ENCODE data around the gene SLC17A3.

Gene SLC17A3

DNA sequence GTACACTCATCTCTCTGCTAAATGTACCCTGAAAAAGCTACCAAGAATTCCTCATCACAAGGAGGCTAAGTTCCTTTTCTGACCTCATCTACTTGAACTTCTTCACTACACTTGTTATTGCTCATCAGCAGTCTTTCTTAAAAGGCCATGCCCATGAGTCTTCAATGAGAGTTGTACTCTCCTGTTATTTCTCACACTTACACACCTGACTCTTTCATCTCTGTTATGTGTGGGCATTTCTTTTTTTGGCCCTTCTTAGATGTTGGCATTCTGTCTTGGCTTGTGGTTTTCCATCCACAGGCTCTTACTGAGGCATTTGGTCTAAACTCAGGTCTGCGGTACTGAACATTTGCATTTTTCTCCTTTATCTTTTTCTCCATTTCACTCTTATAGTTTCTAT lies 31.5 kb downstream of the SLC17A3 start:
- intact Hi-C loops (cut with DNase I) = no loop called here
- DNase-seq = no peak

DNA sequence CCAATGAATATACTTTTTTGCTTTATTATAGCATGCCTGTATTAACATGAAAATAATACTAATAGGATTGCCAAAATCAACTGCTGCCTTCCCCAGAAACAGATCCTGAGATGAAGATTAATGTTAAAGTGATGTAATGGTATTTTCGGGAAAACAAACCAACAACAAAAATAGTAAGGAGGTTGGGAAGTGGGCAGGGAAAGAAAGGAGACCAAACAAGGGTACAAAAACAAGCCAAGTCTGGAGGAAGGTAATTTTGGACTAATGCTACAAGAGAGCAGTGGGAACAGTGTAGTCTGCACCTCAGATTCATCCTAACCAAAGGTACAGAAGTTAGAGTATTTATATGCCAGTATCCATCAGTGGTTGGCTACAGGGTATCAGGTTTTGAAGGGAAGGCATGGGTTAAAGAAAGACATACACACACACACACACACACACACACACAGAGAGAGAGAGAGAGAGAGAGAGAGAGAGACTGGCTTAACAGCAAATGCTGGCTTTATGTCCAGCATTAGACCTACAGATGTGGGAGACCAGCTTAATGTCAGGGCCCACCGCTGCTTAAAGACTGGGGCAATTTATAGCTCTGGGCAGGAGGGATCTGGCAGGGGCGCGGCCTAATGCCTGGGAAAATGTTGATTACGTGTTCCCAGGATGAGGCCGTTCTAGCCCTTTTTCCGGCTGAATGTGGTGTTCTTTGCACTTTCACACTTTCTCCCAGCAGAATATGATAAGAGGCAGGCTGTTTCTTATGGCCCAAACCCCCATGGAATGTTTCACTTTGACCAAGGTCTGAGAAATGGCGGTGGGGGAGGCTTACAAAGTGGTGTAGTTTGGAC lies 38.4 kb downstream of the SLC17A3 start:
- intact Hi-C loops (cut with DNase I) = no loop called here
- peak in 1 of 10 donors; percentile 49 for DNase-seq

- DNase-seq = no peak
- intact Hi-C loops (cut with DNase I) = no loop called here
Measured at GRCh38 chr6:25834950-25835349, 39.1 kb downstream of the SLC17A3 start.

DNA sequence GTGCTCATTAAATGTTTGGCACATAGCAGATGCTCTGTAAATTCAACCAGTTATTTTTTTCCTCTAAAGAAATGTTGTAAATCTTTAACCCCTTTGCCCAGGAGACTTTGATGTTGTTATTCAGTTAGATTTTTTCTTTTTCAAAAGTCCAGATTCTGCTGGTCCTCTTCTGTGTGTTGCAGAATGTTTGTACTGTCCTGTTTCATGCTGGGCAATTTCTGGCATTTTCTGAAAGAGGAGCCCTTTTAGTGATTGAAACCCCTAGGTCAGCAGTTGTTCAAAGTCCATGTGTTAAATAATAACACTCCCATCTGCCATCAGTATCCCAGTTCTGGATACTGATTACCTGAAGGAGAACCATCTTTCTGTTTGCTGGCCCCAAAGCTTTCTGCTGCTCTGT lies 40.9 kb downstream of the SLC17A3 start:
- intact Hi-C loops (cut with DNase I) = no loop called here
- no peak for DNase-seq

DNA sequence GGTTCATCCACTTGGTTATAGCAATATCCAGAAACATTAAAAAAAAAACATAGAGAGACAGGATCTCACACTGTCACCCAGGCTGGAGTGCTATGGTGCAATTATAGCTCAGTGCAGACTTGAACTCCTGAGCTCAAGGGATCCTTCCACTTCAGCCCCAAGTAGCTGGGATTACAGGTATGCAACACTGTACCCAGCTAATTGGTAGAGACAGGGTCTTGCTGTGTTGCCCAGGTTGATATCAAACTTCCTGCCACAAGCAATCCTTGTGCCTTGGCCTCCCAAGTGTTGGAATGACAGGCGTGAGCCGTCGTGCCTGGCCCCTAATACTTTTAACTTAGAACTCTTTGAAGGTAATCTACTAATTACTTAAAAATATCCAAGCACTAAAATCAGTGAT lies 41.4 kb downstream of the SLC17A3 start:
- no peak for DNase-seq
- intact Hi-C loops (cut with DNase I) = no loop called here

DNA sequence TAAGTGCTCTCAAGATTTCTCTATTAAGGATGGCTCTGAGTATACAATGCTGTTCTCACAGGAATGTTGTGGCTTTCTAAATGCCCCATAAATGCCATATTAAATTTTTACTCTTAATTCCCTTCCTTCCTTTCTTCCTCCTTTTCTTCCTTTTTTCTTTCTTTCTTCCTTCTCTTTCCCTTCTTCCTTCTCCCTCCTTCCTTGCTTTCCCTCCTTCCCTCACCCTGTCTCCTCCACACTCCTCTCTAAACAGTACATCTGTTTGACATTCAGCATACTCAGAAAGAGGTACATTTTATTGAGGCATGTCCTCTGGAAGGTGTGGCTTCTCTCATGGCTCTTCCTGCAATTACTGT lies 41.8 kb downstream of the SLC17A3 start:
- intact Hi-C loops (cut with DNase I) = no loop called here
- DNase-seq = no peak

DNA sequence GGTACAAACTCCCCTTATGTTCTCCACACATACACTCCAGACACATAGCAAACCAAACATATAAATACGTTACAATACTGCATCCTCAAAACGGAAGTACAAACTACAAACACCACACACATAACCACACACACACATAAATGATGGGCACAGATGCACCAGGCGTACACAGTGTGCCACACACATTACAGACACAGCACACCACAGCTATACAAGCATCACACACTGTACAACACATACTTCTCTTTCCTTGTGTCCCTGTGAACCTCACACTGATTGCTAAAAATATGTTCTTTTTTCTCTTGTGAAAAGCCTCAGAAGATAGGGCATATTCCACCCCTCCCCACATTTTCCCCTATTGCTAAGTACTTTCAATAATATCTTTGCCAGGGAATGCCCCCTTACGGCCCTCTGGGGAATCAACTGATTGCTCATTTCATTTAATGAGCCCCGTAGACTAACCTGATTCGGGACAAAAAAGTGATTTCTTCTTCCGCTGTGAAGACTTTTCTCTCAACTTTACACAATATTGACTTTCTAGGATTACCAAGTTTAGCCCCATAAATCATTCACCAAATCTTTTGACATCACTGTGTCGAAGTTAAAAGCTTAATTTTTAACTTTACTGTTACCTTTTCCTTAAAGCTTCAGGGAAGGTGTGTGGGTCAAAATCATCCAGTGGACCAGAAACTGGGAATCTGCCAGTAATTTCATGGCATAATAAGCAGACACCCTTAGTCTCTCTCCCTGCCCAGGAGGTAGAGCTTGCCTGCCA lies 42.3 kb downstream of the SLC17A3 start, which contains the start of gene SLC17A1:
SLC17A1 (minus strand) TSS at position 521 of the 775 bp plus-strand sequence. CDS start 1,495 bp downstream, outside the sequence.
- no peak for DNase-seq
- intact Hi-C loops (cut with DNase I) = no loop called here

- intact Hi-C loops (cut with DNase I) = no loop called here
- no peak for DNase-seq
Measured at GRCh38 chr6:25830458-25830857, 43.6 kb downstream of the SLC17A3 start.

GRCh38 chr6:25829375-25829774 lies 44.7 kb downstream of the SLC17A3 start:
- DNase-seq = no peak
- intact Hi-C loops (cut with DNase I) = no loop called here

GRCh38 chr6:25821341-25821740 lies 52.7 kb downstream of the SLC17A3 start:
- intact Hi-C loops (cut with DNase I) = no loop called here
- DNase-seq = no peak

- DNase-seq = no peak
Measured at GRCh38 chr6:25816252-25816651, 57.8 kb downstream of the SLC17A3 start.

GRCh38 chr6:25815194-25815593 lies 58.8 kb downstream of the SLC17A3 start:
- intact Hi-C loops (cut with DNase I) = no loop called here
- DNase-seq = no peak

More at GRCh38 chr6:25816252-25816651, 57.8 kb downstream of the SLC17A3 start:
- intact Hi-C loops (cut with DNase I) = no loop called here

DNA sequence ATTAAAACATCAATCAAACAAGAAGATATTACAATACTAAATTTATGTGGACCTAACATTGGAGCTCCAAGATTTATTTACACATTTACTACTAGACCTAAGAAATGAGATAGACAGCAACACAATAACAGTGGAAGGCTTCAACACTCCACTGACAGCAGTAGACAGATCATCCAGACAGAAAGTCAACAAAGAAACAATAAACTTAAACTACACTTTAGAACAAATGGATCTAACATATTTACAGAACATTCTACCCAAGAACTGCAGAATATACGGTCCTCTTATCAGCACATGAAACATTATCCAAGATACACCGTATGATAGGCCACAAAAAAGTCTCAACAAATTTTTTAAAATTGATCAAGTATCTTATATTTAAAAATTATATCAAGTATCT lies 69.2 kb downstream of the SLC17A3 start:
- no peak for DNase-seq
- intact Hi-C loops (cut with DNase I) = no loop called here

GRCh38 chr6:25801436-25801835 lies 72.6 kb downstream of the SLC17A3 start:
- intact Hi-C loops (cut with DNase I) = no loop called here
- DNase-seq = no peak
